Osteocyte (in vitro differentiated cells): Measurements from ENCODE around the gene ATG16L2. TPM values are rescaled to one million over a fixed set of nuclear protein-coding genes. Genes with fewer than 3 reads are reported as not detected.

ENCODE experiments used
- DNase-seq: peaks from one replicate; pipeline ENCODE4 v3.0.0; 2021; ENCODE audit warnings: mixed read lengths; ENCODE audit not compliant: unreplicated experiment; ENCODE audit errors: extremely low spot score
- H3K27ac Mint-ChIP-seq: one replicate; pipeline ENCODE4 v1.8.0; 2021; ENCODE audit warnings: mild to moderate bottlenecking, mixed read lengths; ENCODE audit not compliant: unreplicated experiment
- H3K27me3 Mint-ChIP-seq: one replicate; pipeline ENCODE4 v1.8.0; 2021; ENCODE audit warnings: mixed read lengths; ENCODE audit not compliant: unreplicated experiment
- H3K36me3 Mint-ChIP-seq: one replicate; pipeline ENCODE4 v1.8.0; 2021; ENCODE audit warnings: mixed read lengths; ENCODE audit not compliant: unreplicated experiment
- H3K4me1 Mint-ChIP-seq: one replicate; pipeline ENCODE4 v1.8.0; 2021; ENCODE audit warnings: mixed read lengths; ENCODE audit not compliant: unreplicated experiment
- H3K4me3 Mint-ChIP-seq: one replicate; pipeline ENCODE4 v1.8.0; 2021; ENCODE audit warnings: mild to moderate bottlenecking, moderate library complexity, mixed read lengths; ENCODE audit not compliant: unreplicated experiment
- H3K9me3 Mint-ChIP-seq: one replicate; pipeline ENCODE4 v1.8.0; 2021; ENCODE audit warnings: mixed read lengths; ENCODE audit not compliant: unreplicated experiment
- CTCF ChIP-seq: fragments of 200-600 bp; sonication (generic); IDR thresholded peaks from 2 replicates; pipeline ENCODE4 v1.5.0; 2021; ENCODE audit warnings: antibody characterized with exemption, mild to moderate bottlenecking, moderate library complexity
- total RNA-seq: library from RNA; stranded (reverse); gene quantifications from 2 replicates; pipeline ENCODE4 v1.2.1, GENCODE V29; 2021

Gene ATG16L2
- total RNA-seq, 1 donor from 2014 or later, result 17.1 TPM

GRCh38 chr11:72783144-72783905, 30.9 kb upstream of the ATG16L2 start:
- TF ChIP-seq CTCF, result no peak
- H3K27ac Mint-ChIP-seq, result no peak overlapping the region

GRCh38 chr11:72784662-72785061, 29.5 kb upstream of the ATG16L2 start:
- no peak for TF ChIP-seq CTCF
- Mint-ChIP-seq H3K4me3 (no peak overlapping the region), H3K9me3 (no peaks in the 10 kb centered on the region), H3K27ac (no peak overlapping the region), H3K27me3 (no peaks in the 10 kb centered on the region), H3K4me1 (peaks cover 16% of the 10 kb centered on the region), H3K36me3 (no peaks in the 10 kb centered on the region)
- DNase-seq, result no peak

More at GRCh38 chr11:72783144-72783905, 30.9 kb upstream of the ATG16L2 start:
- Mint-ChIP-seq H3K9me3 (no peaks in the 10 kb centered on the region), H3K36me3 (no peaks in the 10 kb centered on the region), H3K4me3 (peak overlapping the region; percentile 69), H3K27me3 (no peaks in the 10 kb centered on the region), H3K4me1 (peaks cover 14% of the 10 kb centered on the region)
- DNase-seq, result no peak

- H3K4me1 Mint-ChIP-seq, result peaks cover 19% of the 10 kb centered on the region
- no peak for DNase-seq
- no peaks in the 10 kb centered on the region for H3K36me3 Mint-ChIP-seq
- H3K4me3 Mint-ChIP-seq, result no peak overlapping the region
- no peaks in the 10 kb centered on the region for H3K27me3 Mint-ChIP-seq
- H3K9me3 Mint-ChIP-seq, result no peaks in the 10 kb centered on the region
- no peak for TF ChIP-seq CTCF
- H3K27ac Mint-ChIP-seq, result no peak overlapping the region
Observed at GRCh38 chr11:72786305-72787215, 27.7 kb upstream of the ATG16L2 start.

- H3K27me3 Mint-ChIP-seq, result no peaks in the 10 kb centered on the region
- H3K4me3 Mint-ChIP-seq, result no peak overlapping the region
- peaks cover 16% of the 10 kb centered on the region for H3K4me1 Mint-ChIP-seq
- H3K27ac Mint-ChIP-seq, result no peak overlapping the region
- DNase-seq, result no peak
- no peak for TF ChIP-seq CTCF
- H3K9me3 Mint-ChIP-seq, result no peaks in the 10 kb centered on the region
- H3K36me3 Mint-ChIP-seq, result no peaks in the 10 kb centered on the region
Observed at GRCh38 chr11:72787216-72788104, 26.8 kb upstream of the ATG16L2 start.
